HG02588 (cell line): ENCODE results near the gene NEDD4L.
"Not testable (repeated sequence)": the region's sequence is repeated elsewhere in the genome, so short reads cannot be mapped to it uniquely, and the experiment has no call there.

Experiments
- ATAC-seq: cut with Tn5 transposase; IDR thresholded peaks from one replicate; pipeline ENCODE4 v1.9.1; 2021; ENCODE audit warnings: mild to moderate bottlenecking, moderate library complexity; ENCODE audit not compliant: unreplicated experiment

NEDD4L gene

GRCh38 chr18:58432050-58432727 is 388.2 kb downstream of the NEDD4L start:
- no peak for ATAC-seq

- not testable (repeated sequence) for ATAC-seq
Measured at GRCh38 chr18:58435221-58436005, 391.4 kb downstream of the NEDD4L start.

GRCh38 chr18:58438161-58438957 is 394.3 kb downstream of the NEDD4L start:
- ATAC-seq = no peak

GRCh38 chr18:58438958-58439300 is 394.9 kb downstream of the NEDD4L start:
- ATAC-seq = no peak

- ATAC-seq = no peak
Measured at GRCh38 chr18:58443671-58444070, 399.6 kb downstream of the NEDD4L start.

GRCh38 chr18:58446391-58447060 is 402.5 kb downstream of the NEDD4L start:
- no peak for ATAC-seq

- no peak for ATAC-seq
Measured at GRCh38 chr18:58447402-58448095, 403.5 kb downstream of the NEDD4L start.

- ATAC-seq = no peak
Measured at GRCh38 chr18:58449464-58449863, 405.4 kb downstream of the NEDD4L start.
